DMS153 (cell line): ENCODE measurements around the gene GDPD4.

Source experiments
- DNase-seq: peaks from one replicate; lab custom pipeline; 2025; lab: John Stamatoyannopoulos, UW

Gene GDPD4

GRCh38 chr11:77236901-77237300, 64.6 kb downstream of the GDPD4 start:
- no peak for DNase-seq

GRCh38 chr11:77233011-77233410, 68.5 kb downstream of the GDPD4 start:
- no peak for DNase-seq

GRCh38 chr11:77232242-77232641, 69.2 kb downstream of the GDPD4 start:
- DNase-seq = no peak

- no peak for DNase-seq
Measured at GRCh38 chr11:77231800-77232199, 69.7 kb downstream of the GDPD4 start.

- DNase-seq = no peak
Measured at GRCh38 chr11:77230878-77231605, 70.4 kb downstream of the GDPD4 start.

GRCh38 chr11:77223797-77224196, 77.7 kb downstream of the GDPD4 start:
- DNase-seq = no peak

- no peak for DNase-seq
Measured at GRCh38 chr11:77217156-77217555, 84.3 kb downstream of the GDPD4 start.

GRCh38 chr11:77215106-77215505, 86.4 kb downstream of the GDPD4 start:
- no peak for DNase-seq

GRCh38 chr11:77214557-77214956, 86.9 kb downstream of the GDPD4 start:
- no peak for DNase-seq

- DNase-seq = no peak
Measured at GRCh38 chr11:77213589-77214428, 87.7 kb downstream of the GDPD4 start.

- DNase-seq = no peak
Measured at GRCh38 chr11:77213029-77213579, 88.4 kb downstream of the GDPD4 start.

- no peak for DNase-seq
Measured at GRCh38 chr11:77212314-77213007, 89.0 kb downstream of the GDPD4 start.

GRCh38 chr11:77211594-77212251, 89.8 kb downstream of the GDPD4 start:
- DNase-seq = no peak

- no peak for DNase-seq
Measured at GRCh38 chr11:77211040-77211451, 90.4 kb downstream of the GDPD4 start.

- DNase-seq = no peak
Measured at GRCh38 chr11:77209663-77210062, 91.8 kb downstream of the GDPD4 start.

- no peak for DNase-seq
Measured at GRCh38 chr11:77208535-77208934, 93.0 kb downstream of the GDPD4 start.

- no peak for DNase-seq
Measured at GRCh38 chr11:77207618-77208313, 93.7 kb downstream of the GDPD4 start.

GRCh38 chr11:77207019-77207485, 94.4 kb downstream of the GDPD4 start:
- DNase-seq = no peak

- no peak for DNase-seq
Measured at GRCh38 chr11:77206264-77207018, 95.0 kb downstream of the GDPD4 start.
